ENCODE results near the gene KCNH8.

Gene KCNH8

GRCh38 chr3:19559724-19560442, 411.6 kb downstream of the KCNH8 start:
- TF ChIP-seq CTCF (conservative IDR thresholded peaks at IDR 0.05; ENCODE audit: low read depth, low read length), result no peak
- DNase-seq (ENCODE audit: low read depth), result no peak
- H3K4me3 ChIP-seq (ENCODE audit: low read length), result no peak overlapping the region

GRCh38 chr3:19573644-19574043, 425.3 kb downstream of the KCNH8 start:
- DNase-seq (ENCODE audit: low read depth), result no peak
- no peak for TF ChIP-seq CTCF (conservative IDR thresholded peaks at IDR 0.05; ENCODE audit: low read depth, low read length)
- no peak overlapping the region for H3K4me3 ChIP-seq (ENCODE audit: low read length)

DNA sequence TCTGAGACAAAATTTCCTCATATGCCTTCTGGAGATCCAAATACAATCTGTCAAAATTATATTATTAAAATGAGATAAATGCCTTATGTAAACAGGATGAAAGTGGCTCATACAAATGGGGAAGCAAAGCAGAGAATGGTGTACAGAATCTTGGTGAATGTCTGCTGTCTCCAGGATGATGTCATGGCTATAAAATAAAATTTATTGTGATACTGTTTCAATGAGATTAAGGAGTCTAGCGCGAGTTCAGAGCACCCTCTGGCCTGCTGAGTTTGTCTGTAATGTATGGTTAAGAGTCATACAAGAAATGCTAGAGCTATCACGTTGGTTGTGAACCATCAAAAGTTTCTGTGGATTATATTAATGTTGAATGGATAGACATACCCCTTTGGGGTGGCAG, 426.0 kb downstream of the KCNH8 start:
- no peak overlapping the region for H3K4me3 ChIP-seq (ENCODE audit: low read length)
- no peak for DNase-seq (ENCODE audit: low read depth)
- TF ChIP-seq CTCF (conservative IDR thresholded peaks at IDR 0.05; ENCODE audit: low read depth, low read length), result no peak

- H3K4me3 ChIP-seq (ENCODE audit: low read length), result no peak overlapping the region
- TF ChIP-seq CTCF (conservative IDR thresholded peaks at IDR 0.05; ENCODE audit: low read depth, low read length), result no peak
- DNase-seq (ENCODE audit: low read depth), result no peak
Observed at GRCh38 chr3:19576343-19576742, 428.0 kb downstream of the KCNH8 start.

All from retinal pigment epithelial cell (primary cell).